Adipocyte (in vitro differentiated cells): ENCODE results near the gene SYNE4.

Source experiments
- DNase-seq: peaks from one replicate; pipeline ENCODE4 v3.0.0-alpha.2; 2015; ENCODE audit warnings: low read depth
- H3K27me3 ChIP-seq: replicated peaks from 2 replicates; pipeline ENCODE4 v1.7.0; 2013; ENCODE audit warnings: mild to moderate bottlenecking, low read length, moderate library complexity; ENCODE audit not compliant: control insufficient read depth, insufficient read depth
- H3K36me3 ChIP-seq: 2 replicates; pipeline ENCODE4 v1.7.0; 2013; ENCODE audit warnings: low read length, mild to moderate bottlenecking, moderate library complexity; ENCODE audit not compliant: control insufficient read depth, insufficient read depth, severe bottlenecking
- H3K4me1 ChIP-seq: 2 replicates; pipeline ENCODE4 v1.7.0; 2013; ENCODE audit warnings: mild to moderate bottlenecking, low read length, moderate library complexity; ENCODE audit not compliant: control insufficient read depth, insufficient read depth
- H3K4me3 ChIP-seq: 2 replicates; pipeline ENCODE4 v1.7.0; 2013; ENCODE audit warnings: mild to moderate bottlenecking, low read length, moderate library complexity
- H3K9ac ChIP-seq: 2 replicates; pipeline ENCODE4 v1.7.0; 2013; ENCODE audit warnings: mild to moderate bottlenecking, low read length, moderate library complexity
- H3K9me3 ChIP-seq: 2 replicates; pipeline ENCODE4 v1.7.0; 2013; ENCODE audit warnings: mild to moderate bottlenecking, low read length, moderate library complexity; ENCODE audit not compliant: control insufficient read depth

SYNE4 gene

GRCh38 chr19:36019061-36019670, 10.6 kb upstream of the SYNE4 start:
- H3K36me3 ChIP-seq = peaks cover 74% of the 10 kb centered on the region
- no peak overlapping the region for H3K4me3 ChIP-seq
- no peaks in the 10 kb centered on the region for H3K27me3 ChIP-seq
- no peak for DNase-seq
- H3K9ac ChIP-seq = no peak overlapping the region
- no peaks in the 10 kb centered on the region for H3K9me3 ChIP-seq
- no peaks in the 10 kb centered on the region for H3K4me1 ChIP-seq

- no peaks in the 10 kb centered on the region for H3K9me3 ChIP-seq
- DNase-seq = peak; percentile 100
- peak within 1 kb of the TSS; percentile 90 for H3K9ac ChIP-seq
- peaks cover 13% of the 10 kb centered on the region for H3K4me1 ChIP-seq
- H3K27me3 ChIP-seq = no peaks in the 10 kb centered on the region
- H3K4me3 ChIP-seq = peak within 1 kb of the TSS; percentile 90
- peaks cover 39% of the 10 kb centered on the region for H3K36me3 ChIP-seq
Measured at GRCh38 chr19:36014012-36014924, 5.7 kb upstream of the SYNE4 start, which contains the start of gene ALKBH6. Gene ALKBH6 (minus strand): TSS chr19:36014213. CDS start chr19:36013397, 816 bp downstream.

GRCh38 chr19:36013280-36014011, 4.8 kb upstream of the SYNE4 start:
- Histone ChIP-seq H3K9me3 (no peaks in the 10 kb centered on the region), H3K36me3 (peaks cover 31% of the 10 kb centered on the region), H3K27me3 (no peaks in the 10 kb centered on the region), H3K4me1 (peaks cover 17% of the 10 kb centered on the region), H3K9ac (peak overlapping the region; percentile 90), H3K4me3 (peak overlapping the region; percentile 90)
- peak; percentile 4 for DNase-seq

GRCh38 chr19:36010402-36010801, 1.8 kb upstream of the SYNE4 start:
- no peak for DNase-seq
- no peaks in the 10 kb centered on the region for H3K27me3 ChIP-seq
- H3K36me3 ChIP-seq = peaks cover 2% of the 10 kb centered on the region

GRCh38 chr19:36009633-36010379, 1.2 kb upstream of the SYNE4 start:
- H3K27me3 ChIP-seq = no peaks in the 10 kb centered on the region
- DNase-seq = no peak
- H3K9me3 ChIP-seq = no peaks in the 10 kb centered on the region
- peaks cover 17% of the 10 kb centered on the region for H3K4me1 ChIP-seq
- H3K4me3 ChIP-seq = peak overlapping the region; percentile 76
- no peaks in the 10 kb centered on the region for H3K36me3 ChIP-seq
- H3K9ac ChIP-seq = peak overlapping the region; percentile 86

More at GRCh38 chr19:36010402-36010801, 1.8 kb upstream of the SYNE4 start:
- Histone ChIP-seq H3K4me3 (no peak overlapping the region), H3K9me3 (no peaks in the 10 kb centered on the region), H3K9ac (no peak overlapping the region), H3K4me1 (peaks cover 17% of the 10 kb centered on the region)

- peak; percentile 83 for DNase-seq
- no peaks in the 10 kb centered on the region for H3K36me3 ChIP-seq
- H3K4me3 ChIP-seq = peak overlapping the region; percentile 76
- H3K9me3 ChIP-seq = no peaks in the 10 kb centered on the region
- H3K9ac ChIP-seq = peak overlapping the region; percentile 86
- no peaks in the 10 kb centered on the region for H3K27me3 ChIP-seq
- H3K4me1 ChIP-seq = peaks cover 17% of the 10 kb centered on the region
Measured at GRCh38 chr19:36009220-36009619, 607 bp upstream of the SYNE4 start.

GRCh38 chr19:36006955-36007354, 1.7 kb downstream of the SYNE4 start:
- Histone ChIP-seq H3K9ac (no peak overlapping the region), H3K4me1 (peaks cover 8% of the 10 kb centered on the region), H3K4me3 (no peak overlapping the region), H3K9me3 (no peaks in the 10 kb centered on the region), H3K36me3 (peaks cover 4% of the 10 kb centered on the region), H3K27me3 (no peaks in the 10 kb centered on the region)
- DNase-seq = no peak

GRCh38 chr19:36003284-36003683, 5.3 kb downstream of the SYNE4 start:
- no peaks in the 10 kb centered on the region for H3K9me3 ChIP-seq
- peaks cover 6% of the 10 kb centered on the region for H3K36me3 ChIP-seq
- no peak overlapping the region for H3K9ac ChIP-seq
- H3K4me3 ChIP-seq = no peak overlapping the region
- H3K4me1 ChIP-seq = peaks cover 14% of the 10 kb centered on the region
- no peak for DNase-seq
- H3K27me3 ChIP-seq = no peaks in the 10 kb centered on the region

GRCh38 chr19:36001605-36002004, 7.0 kb downstream of the SYNE4 start:
- H3K4me1 ChIP-seq = peaks cover 16% of the 10 kb centered on the region
- peaks cover 9% of the 10 kb centered on the region for H3K36me3 ChIP-seq
- no peak overlapping the region for H3K9ac ChIP-seq
- DNase-seq = no peak
- H3K4me3 ChIP-seq = no peak overlapping the region
- no peaks in the 10 kb centered on the region for H3K9me3 ChIP-seq
- H3K27me3 ChIP-seq = no peaks in the 10 kb centered on the region

GRCh38 chr19:35996777-35997176, 11.8 kb downstream of the SYNE4 start:
- Histone ChIP-seq H3K9ac (no peak overlapping the region), H3K4me3 (peak overlapping the region; percentile 93), H3K9me3 (no peaks in the 10 kb centered on the region), H3K36me3 (peaks cover 5% of the 10 kb centered on the region), H3K4me1 (peaks cover 31% of the 10 kb centered on the region), H3K27me3 (no peaks in the 10 kb centered on the region)
- no peak for DNase-seq
